Ishikawa (cell line): Measurements from ENCODE around the gene PLXDC2.

ENCODE experiments used
- CEBPB ChIP-seq: IDR thresholded peaks from 2 replicates; pipeline ENCODE4 v1.6.1; 2012
- CREB1 ChIP-seq: IDR thresholded peaks from 2 replicates; pipeline ENCODE4 v1.6.1; 2012; ENCODE audit warnings: low read depth
- EGR1 ChIP-seq: IDR thresholded peaks from 2 replicates; pipeline ENCODE4 v1.6.1; 2012
- EP300 ChIP-seq: IDR thresholded peaks from 2 replicates; pipeline ENCODE4 v1.6.1; 2012; ENCODE audit warnings: borderline replicate concordance
- FOXM1 ChIP-seq: IDR thresholded peaks from 2 replicates; pipeline ENCODE4 v1.6.1; 2012; ENCODE audit warnings: low read depth, borderline replicate concordance
- MAX ChIP-seq: IDR thresholded peaks from 2 replicates; pipeline ENCODE4 v1.6.1; 2012
- NFIC ChIP-seq: IDR thresholded peaks from 2 replicates; pipeline ENCODE4 v1.6.1; 2012
- RAD21 ChIP-seq: IDR thresholded peaks from 2 replicates; pipeline ENCODE4 v1.6.1; 2012; ENCODE audit warnings: low read depth
- REST ChIP-seq: IDR thresholded peaks from 2 replicates; pipeline ENCODE4 v1.6.1; 2012; ENCODE audit warnings: low read depth, mild to moderate bottlenecking
- TAF1 ChIP-seq: IDR thresholded peaks from 2 replicates; pipeline ENCODE4 v1.6.1; 2012; ENCODE audit warnings: low read depth, mild to moderate bottlenecking
- TCF12 ChIP-seq: IDR thresholded peaks from 2 replicates; pipeline ENCODE4 v1.6.1; 2012; ENCODE audit warnings: low read depth
- TEAD4 ChIP-seq: IDR thresholded peaks from 2 replicates; pipeline ENCODE4 v1.6.1; 2012
- USF1 ChIP-seq: IDR thresholded peaks from 2 replicates; pipeline ENCODE4 v1.6.1; 2012
- YY1 ChIP-seq: IDR thresholded peaks from 2 replicates; pipeline ENCODE4 v1.6.1; 2012; ENCODE audit warnings: low read depth
- ZBTB7A ChIP-seq: IDR thresholded peaks from 2 replicates; pipeline ENCODE4 v1.6.1; 2012; ENCODE audit warnings: low read depth

The PLXDC2 gene

GRCh38 chr10:19917751-19918478, 101.7 kb downstream of the PLXDC2 start:
- TF ChIP-seq EGR1, result no peak
- no peak; the same call in 1 of the 2 replicates for TF ChIP-seq TEAD4
- TF ChIP-seq TCF12, result no peak
- TF ChIP-seq TAF1, result no peak

- TF ChIP-seq FOXM1, result no peak
- no peak for TF ChIP-seq TCF12
- no peak for TF ChIP-seq USF1
- TF ChIP-seq NFIC, result no peak
- no peak for TF ChIP-seq EGR1
- TF ChIP-seq REST, result no peak
- no peak for TF ChIP-seq ZBTB7A
- no peak for TF ChIP-seq CEBPB
- no peak for TF ChIP-seq YY1
- TF ChIP-seq EP300, result no peak
- TF ChIP-seq MAX, result no peak
Measured at GRCh38 chr10:19918794-19919193, 102.6 kb downstream of the PLXDC2 start.

- TF ChIP-seq CREB1 (no peak), FOXM1 (no peak), CEBPB (no peak), USF1 (no peak), TCF12 (no peak), YY1 (no peak), TEAD4 (no peak), RAD21 (no peak)
Measured at GRCh38 chr10:19919671-19920070, 103.4 kb downstream of the PLXDC2 start.

GRCh38 chr10:19920075-19920726, 104.0 kb downstream of the PLXDC2 start:
- TF ChIP-seq EP300 (no peak), USF1 (no peak), TAF1 (no peak), MAX (no peak), RAD21 (no peak)

- no peak for TF ChIP-seq RAD21
- no peak for TF ChIP-seq YY1
- no peak for TF ChIP-seq REST
- no peak for TF ChIP-seq ZBTB7A
- TF ChIP-seq TCF12, result no peak
- TF ChIP-seq MAX, result no peak
- no peak for TF ChIP-seq NFIC
- TF ChIP-seq EP300, result no peak
- TF ChIP-seq TAF1, result no peak
- no peak for TF ChIP-seq TEAD4
- TF ChIP-seq USF1, result no peak
- no peak for TF ChIP-seq FOXM1
Measured at GRCh38 chr10:19921300-19922140, 105.3 kb downstream of the PLXDC2 start.
